SKM-1 (cell line): ENCODE measurements around the gene PCDHB9.
"Not testable (repeated sequence)": the region's sequence is repeated elsewhere in the genome, so short reads cannot be mapped to it uniquely, and the experiment has no call there.

ENCODE experiments used
- DNase-seq: peaks from one replicate; lab custom pipeline; 2025; ENCODE audit not compliant: unreplicated experiment; lab: John Stamatoyannopoulos, UW

Gene PCDHB9

GRCh38 chr5:141234109-141234667 is 47.2 kb downstream of the PCDHB9 start:
- DNase-seq = no peak

DNA sequence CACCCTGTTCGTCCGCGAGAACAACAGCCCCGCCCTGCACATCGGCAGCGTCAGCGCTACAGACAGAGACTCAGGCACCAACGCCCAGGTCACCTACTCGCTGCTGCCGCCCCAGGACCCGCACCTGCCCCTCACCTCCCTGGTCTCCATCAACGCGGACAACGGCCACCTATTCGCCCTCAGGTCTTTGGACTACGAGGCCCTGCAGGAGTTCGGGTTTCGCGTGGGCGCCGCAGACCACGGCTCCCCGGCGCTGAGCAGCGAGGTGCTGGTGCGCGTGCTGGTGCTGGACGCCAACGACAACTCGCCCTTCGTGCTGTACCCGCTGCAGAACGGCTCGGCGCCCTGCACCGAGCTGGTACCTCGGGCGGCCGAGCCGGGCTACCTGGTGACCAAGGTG is 49.0 kb downstream of the PCDHB9 start:
- not testable (repeated sequence) for DNase-seq

- DNase-seq = no peak
Observed at GRCh38 chr5:141236516-141237313, 49.8 kb downstream of the PCDHB9 start.
